Measurements from ENCODE around the gene PASK.
A peak's percentile ranks its signal among the peaks of the same experiment; 100 is the strongest.
"Not testable (repeated sequence)": the region's sequence is repeated elsewhere in the genome, so short reads cannot be mapped to it uniquely, and the experiment has no call there.

The PASK gene

GRCh38 chr2:241148891-241149674, at the start of gene PASK:
Gene PASK (minus strand): TSS chr2:241149472. CDS start chr2:241143032, 6,440 bp downstream.
- peak; percentile 90 for DNase-seq (ENCODE audit: low read depth, low spot score)

GRCh38 chr2:241198381-241199279, 49.4 kb upstream of the PASK start:
- no peak for DNase-seq (ENCODE audit: low read depth, low spot score)

DNA sequence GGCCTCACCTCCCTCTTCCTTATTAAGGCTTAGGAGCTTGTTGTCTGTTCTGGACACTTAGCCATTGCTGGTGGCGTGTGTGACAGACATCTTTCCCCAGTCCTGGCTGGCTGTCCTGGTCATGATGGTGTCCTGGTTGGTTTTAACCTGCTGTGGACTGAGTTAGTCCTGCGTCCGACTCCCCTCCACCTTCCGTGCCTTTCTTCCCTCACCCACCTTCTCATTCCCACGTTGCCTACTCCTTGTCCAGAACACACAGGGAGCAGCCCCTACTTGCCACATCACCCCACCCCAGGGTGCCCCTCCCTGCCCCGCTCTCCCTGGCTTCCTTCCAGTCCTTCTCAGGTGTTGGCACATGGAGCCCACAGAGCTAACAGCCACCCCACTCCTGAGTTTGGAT, 48.7 kb upstream of the PASK start:
- DNase-seq (ENCODE audit: low read depth, low spot score): no peak

- not testable (repeated sequence) for DNase-seq (ENCODE audit: low read depth, low spot score)
Observed at GRCh38 chr2:241197246-241197645, 48.0 kb upstream of the PASK start.

DNA sequence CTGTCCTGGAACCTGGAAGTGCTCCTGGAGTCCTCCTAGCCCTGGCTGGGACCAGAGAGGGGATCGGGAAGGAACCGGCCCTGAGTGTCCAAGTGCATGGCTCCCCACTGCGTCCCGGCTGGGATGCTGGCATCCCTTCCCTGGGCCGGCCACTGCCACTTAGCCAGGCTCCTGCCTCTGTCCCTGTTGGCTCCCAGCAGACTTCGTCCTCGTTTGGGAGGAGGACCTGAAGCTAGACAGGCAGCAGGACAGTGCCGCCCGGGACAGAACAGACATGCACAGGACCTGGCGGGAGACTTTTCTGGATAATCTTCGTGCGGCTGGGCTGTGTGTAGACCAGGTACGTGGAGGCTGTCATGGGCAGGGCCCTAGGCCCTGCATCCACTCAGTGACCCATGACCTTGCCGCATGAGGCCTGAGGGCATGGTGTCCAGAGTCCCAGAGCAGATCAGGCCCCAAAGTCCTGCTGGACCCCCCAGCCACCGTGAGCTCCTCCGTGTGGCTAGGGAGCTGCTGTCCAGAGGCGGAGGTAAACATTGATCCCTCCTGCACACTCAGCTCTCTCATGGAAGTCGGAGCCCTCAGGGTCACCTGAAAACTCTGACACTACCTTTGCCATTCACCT, 46.3 kb upstream of the PASK start:
- DNase-seq (ENCODE audit: low read depth, low spot score): no peak

- no peak for DNase-seq (ENCODE audit: low read depth, low spot score)
Observed at GRCh38 chr2:241194811-241195210, 45.5 kb upstream of the PASK start.

DNA sequence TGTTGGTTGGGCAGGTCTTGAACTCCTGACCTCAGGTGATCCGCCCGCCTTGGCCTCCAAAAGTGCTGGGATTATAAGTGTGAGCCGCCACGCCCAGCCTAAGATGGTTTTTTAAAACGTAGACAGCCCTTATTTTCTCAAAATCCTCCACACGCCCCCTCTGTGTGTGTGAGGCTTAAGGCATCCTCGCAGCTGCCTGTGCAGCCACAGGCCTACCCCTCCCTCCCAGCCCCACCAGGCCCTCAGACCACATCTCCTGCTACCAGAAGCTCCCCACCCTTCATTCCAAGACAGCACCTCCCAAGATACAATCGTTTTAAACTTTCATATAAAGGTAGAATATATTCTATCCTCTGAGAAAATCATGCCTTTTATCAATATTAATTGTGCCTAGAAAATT, 44.0 kb upstream of the PASK start:
- DNase-seq (ENCODE audit: low read depth, low spot score): no peak

- DNase-seq (ENCODE audit: low read depth, low spot score): no peak
Observed at GRCh38 chr2:241191081-241191480, 41.8 kb upstream of the PASK start.

DNA sequence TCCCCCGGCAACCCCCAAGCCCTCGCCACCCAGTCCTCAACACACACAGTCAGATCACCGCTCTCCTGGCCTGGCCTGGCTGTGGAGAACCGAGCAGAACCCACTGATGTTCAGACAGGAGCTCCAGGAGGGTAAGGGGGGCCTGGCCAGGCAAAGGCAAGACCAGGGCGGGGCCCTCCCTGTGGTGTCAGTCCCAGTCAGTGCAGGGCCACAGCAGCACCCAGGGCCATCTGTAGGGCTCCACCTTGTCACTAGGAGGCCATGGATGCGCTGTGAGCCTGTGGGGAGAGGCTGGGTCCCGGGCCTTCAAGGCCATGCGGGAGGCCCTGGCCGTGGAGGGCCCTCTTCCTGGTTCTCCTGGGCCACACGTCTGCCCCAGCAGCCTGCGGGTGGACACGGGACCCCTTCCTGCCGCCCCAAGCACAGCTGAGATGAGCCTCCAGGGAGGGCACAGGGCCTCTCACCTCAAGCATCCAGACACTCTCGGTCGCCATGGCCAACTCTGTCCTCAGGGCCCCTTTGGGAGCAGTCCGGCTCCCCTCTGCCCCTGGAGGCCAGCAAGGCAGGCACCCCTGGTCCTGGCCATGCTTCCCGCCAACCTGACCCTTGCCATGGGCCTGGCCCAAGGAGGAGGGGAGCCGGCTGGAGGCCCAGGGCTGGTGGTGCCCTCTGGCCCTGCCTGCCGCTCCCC, 41.2 kb upstream of the PASK start:
- no peak for DNase-seq (ENCODE audit: low read depth, low spot score)

DNA sequence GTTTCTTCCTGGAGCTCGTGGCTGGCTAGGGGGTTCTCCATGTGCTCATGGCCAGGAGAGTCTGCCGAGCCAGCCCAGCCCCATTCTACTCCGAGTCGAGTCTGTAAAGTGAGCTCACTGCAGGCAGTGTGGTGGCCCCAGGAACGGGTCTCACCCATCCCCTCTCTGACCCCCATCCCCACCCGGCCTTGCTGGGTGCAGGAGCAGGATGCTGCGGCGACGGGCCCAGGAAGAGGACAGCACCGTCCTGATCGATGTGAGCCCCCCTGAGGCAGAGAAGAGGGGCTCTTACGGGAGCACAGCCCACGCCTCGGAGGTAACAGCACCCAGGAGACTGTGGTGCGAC, 40.6 kb upstream of the PASK start:
- DNase-seq (ENCODE audit: low read depth, low spot score): no peak

DNA sequence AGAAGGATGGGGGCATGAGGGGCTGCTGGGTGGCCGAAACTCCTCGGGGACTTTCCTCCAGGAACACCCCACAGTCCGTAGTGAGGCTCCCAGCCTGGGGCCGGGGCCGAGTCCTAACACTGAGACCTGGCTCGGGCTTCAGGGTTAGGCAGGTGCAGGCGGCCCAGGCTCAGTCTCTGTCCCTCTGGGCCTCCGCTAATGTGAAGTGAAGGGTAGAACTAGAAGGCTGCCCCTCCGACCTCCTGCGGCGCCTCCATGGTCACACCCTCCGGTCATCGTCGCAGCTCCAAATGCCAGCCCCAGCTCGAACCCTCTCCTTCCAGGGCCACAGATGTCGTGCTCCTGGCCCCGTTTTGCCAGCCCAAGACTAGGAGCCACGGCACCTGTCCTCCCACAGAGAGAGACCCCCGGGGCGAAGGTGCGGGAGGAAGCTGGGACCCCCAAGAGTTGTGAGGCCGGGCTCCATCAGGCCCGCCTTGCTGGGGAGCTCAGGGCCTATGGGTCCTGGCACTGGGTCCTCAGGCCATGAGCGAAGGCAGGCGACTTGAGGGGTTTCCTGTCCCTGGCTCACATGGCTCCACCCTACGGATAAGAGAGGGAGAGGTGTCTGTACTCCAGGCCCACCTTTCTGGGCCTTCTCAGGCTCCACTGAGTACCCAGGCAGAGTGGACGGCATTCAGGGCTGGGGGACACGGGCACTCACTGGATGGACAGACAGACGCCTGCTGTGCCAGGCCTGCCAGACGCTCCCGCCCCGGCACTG, 40.0 kb upstream of the PASK start:
- no peak for DNase-seq (ENCODE audit: low read depth, low spot score)

DNA sequence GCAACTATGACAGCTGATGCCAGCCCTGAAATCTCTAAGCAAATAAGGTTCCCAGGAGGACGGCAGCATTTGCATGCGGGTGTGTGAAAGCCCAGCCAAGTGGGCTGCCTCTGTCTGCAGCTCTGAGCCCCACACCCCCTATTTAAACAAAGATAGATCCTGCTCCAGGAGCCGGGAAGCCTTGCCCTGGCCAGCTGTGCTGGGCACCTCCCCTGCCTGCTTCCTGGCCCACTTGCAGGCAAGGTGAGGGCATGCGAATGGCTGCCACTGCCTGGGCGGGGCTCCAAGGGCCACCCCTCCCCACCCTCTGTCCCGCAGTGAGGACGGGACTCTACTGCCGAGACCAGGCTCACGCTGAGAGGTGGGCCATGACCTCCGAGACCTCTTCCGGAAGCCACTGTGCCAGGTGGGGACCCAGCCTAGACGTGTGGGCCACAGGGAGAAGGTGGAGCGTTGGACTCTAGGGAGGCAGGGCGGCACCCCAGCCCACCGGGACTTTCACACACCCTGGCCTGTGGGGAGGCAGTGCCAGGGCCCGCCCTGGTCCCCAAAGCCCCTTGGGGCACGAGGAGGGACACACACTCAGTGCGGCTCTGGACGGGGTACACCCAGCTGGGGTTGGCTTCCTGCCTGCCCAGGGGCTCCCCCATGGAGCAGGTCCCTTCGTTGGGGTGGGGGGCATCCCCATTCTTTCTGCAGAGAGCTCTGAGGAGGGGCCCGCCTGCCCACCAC, 39.3 kb upstream of the PASK start, which contains the start of gene ANO7:
ANO7 (plus strand) TSS at position 317 of the 732 bp plus-strand sequence. CDS start 1,387 bp downstream, outside the sequence.
- no peak for DNase-seq (ENCODE audit: low read depth, low spot score)

DNA sequence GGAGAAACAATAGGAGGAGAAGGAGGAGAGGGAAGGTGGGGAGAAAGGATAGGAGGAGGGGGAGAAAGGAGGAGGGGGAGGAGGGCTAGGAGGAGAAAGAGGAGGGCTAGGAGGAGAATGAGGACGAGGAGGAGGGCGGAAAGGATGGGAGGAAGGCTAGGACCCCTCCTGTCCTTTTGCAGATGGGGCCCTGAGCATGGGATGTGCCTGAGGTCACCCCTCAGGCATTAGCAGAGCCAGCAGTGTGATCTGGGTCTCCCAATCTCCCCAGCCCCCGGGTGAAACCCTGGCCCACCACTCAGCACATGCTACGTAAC, 38.6 kb upstream of the PASK start:
- no peak for DNase-seq (ENCODE audit: low read depth, low spot score)

- no peak for DNase-seq (ENCODE audit: low read depth, low spot score)
Observed at GRCh38 chr2:241187101-241187917, 38.0 kb upstream of the PASK start.

DNA sequence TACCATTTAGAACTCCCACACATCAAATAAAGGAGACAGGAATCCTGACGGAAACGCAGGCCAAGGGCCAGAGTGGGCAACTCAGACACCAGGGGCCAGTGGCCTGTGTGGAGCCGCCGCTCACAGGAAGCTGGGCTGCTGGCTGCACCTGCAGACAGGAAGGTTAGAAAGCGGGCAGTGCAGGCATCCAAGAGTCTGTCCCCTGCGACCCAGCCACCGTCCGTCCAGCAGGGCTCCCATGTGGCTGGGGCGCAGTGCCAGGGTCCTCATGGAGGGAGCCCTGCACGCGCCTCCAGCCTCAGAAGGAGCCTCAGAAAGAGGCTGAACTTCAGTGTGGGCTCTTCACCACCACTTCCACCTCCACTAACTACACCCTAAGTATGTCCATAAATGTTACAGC, 36.7 kb upstream of the PASK start:
- no peak for DNase-seq (ENCODE audit: low read depth, low spot score)

DNA sequence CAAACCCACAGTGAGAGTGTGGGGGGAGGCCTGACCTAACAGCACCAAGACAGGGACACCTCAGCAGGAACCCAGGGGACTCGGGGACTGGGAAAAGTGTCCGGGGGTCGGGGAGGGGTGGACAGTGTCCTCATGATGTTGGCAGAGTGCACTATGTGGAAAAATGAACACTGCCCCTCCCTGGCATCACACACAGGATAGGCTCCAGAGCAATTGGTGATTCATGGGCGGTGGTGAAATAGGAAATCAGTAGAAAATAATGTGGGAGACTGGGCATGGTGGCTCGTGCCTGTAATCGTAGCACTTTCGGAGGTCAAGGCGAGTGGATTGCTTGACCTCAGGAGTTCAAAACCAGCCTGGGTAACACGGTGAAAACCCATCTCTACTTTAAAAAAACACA, 35.6 kb upstream of the PASK start:
- no peak for DNase-seq (ENCODE audit: low read depth, low spot score)

- no peak for DNase-seq (ENCODE audit: low read depth, low spot score)
Observed at GRCh38 chr2:241183221-241183620, 33.9 kb upstream of the PASK start.

GRCh38 chr2:241182531-241183133, 33.4 kb upstream of the PASK start:
- DNase-seq (ENCODE audit: low read depth, low spot score): no peak

DNA sequence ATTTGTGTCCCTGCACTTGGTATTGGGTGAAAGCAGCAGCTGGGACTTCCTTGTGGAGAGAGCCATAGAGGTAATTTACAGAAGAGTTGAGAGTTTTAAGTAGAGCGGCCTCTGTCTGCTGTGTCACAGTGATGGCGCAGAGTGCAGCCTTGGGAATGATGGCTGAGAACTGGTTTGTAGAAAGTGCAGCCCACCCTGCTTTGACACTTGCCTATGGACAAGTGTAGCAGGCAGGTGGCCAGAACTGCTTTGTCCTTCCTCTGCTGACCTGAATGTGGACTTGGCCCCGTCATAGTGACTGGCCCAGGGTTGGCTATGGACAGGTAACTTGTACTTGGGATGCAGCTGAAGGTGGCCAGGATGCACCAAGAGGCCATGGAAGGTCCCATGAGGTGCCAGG, 32.9 kb upstream of the PASK start:
- DNase-seq (ENCODE audit: low read depth, low spot score): no peak

Data from activated CD4-positive, CD25-positive, alpha-beta regulatory T cell treated with anti-CD3 and anti-CD28 coated beads, Interleukin-2, amount 50 U/mL, for 16 hours (primary cell).